DND-41 (cell line): Measurements from ENCODE around the gene COA8.

Source experiments
- EZH2 ChIP-seq: IDR thresholded peaks from 3 replicates; pipeline ENCODE4 v1.6.1; 2012; ENCODE audit warnings: borderline replicate concordance, low read depth, mild to moderate bottlenecking, moderate library complexity, low read length, inconsistent platforms; ENCODE audit not compliant: severe bottlenecking
- TF ChIP-seq, protein P1 (sequence below): IDR thresholded peaks from 2 replicates; pipeline ENCODE4 v1.5.1; 2012; ENCODE audit warnings: borderline replicate concordance, low read length, moderate library complexity, mild to moderate bottlenecking; ENCODE audit not compliant: poor library complexity, severe bottlenecking; ENCODE audit errors: extremely low read depth

DNA sequence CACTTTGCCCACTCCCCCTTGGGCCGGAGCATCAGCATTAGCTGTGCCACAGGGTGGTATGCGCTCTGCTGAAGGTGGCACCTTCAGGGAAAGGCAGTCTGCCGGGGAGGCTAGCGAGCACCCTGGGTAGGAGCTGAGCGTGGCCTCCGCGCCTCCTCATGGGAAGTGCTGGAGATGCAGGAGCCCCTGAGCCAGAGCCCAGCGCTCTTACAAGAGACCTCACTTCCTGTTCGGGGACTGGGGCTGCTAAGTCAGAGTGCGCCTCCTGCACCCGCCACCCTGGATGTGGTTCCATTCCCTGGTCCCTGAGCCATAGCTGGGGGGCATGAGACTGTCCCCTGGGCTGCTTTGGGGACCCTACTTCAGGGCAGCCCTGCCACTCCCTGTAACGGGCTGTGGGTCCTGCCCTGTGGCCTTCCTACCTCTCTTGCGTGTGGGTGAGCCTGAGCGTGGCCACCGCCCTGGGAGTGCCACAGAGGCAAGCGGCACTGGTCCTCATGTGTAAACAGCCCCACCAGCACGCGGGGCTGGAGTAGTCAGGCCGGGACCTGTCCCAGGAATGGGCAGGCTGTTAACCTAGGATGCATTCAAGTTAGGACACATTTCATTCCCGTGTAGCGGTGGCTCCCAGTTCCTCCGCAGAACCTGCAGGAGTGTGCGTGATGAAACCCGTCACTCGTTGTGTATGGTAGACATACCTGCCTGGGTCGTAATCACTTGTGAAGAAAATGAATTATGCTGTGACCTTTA lies 19.4 kb downstream of the COA8 start:
- TF ChIP-seq, protein P1, sequence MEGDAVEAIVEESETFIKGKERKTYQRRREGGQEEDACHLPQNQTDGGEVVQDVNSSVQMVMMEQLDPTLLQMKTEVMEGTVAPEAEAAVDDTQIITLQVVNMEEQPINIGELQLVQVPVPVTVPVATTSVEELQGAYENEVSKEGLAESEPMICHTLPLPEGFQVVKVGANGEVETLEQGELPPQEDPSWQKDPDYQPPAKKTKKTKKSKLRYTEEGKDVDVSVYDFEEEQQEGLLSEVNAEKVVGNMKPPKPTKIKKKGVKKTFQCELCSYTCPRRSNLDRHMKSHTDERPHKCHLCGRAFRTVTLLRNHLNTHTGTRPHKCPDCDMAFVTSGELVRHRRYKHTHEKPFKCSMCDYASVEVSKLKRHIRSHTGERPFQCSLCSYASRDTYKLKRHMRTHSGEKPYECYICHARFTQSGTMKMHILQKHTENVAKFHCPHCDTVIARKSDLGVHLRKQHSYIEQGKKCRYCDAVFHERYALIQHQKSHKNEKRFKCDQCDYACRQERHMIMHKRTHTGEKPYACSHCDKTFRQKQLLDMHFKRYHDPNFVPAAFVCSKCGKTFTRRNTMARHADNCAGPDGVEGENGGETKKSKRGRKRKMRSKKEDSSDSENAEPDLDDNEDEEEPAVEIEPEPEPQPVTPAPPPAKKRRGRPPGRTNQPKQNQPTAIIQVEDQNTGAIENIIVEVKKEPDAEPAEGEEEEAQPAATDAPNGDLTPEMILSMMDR = no peak
- TF ChIP-seq EZH2 = no peak
